GM21529 (cell line): Measurements from ENCODE around the gene SGK2.

Source experiments
- ATAC-seq: cut with Tn5 transposase; IDR thresholded peaks from one replicate; pipeline ENCODE4 v1.9.1; 2021; ENCODE audit not compliant: unreplicated experiment

SGK2 gene

DNA sequence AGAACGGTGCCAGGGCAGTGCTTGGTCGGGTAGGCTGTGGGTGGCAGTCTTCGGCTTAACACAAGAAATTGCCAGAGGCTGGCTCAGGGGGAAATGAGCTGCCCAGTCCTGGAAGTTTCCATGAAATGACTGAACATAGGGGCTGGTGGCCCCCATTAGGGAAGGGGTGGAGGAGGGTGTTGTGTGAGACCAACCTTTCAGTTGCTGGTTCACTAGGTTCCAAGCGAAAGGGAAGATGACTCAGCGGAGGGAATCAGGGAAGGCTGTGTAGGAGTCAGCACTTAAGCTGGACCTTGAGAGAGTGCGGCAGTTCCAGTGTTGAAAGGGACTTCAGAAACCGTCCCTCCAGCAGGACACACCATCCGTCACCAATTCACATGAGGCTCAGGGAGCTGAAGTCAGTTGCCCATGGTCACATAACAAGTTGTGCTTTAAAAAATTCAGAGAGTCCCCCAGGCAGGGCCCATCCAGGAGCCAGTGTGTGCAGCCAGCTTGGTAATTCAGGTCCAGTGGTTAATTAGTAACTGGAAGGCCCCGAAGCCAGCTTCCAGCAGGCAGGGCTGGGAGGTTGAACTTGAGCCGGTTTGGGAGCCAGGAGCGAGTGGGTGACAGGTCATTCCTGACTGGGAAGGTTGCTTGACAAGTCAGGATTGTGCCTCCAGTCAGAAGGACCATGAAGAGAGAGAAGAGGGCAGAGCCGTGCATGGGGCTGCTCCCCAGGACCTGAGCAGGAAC lies at the start of gene SGK2:
TSS of gene SGK2 (plus strand) at position 616 of the 735 bp plus-strand sequence. CDS start 7,469 bp downstream, outside the sequence.
- ATAC-seq = no peak

GRCh38 chr20:43511879-43512278 lies 46.9 kb upstream of the SGK2 start:
- ATAC-seq = no peak

- no peak for ATAC-seq
Measured at GRCh38 chr20:43513372-43513930, 45.4 kb upstream of the SGK2 start.

DNA sequence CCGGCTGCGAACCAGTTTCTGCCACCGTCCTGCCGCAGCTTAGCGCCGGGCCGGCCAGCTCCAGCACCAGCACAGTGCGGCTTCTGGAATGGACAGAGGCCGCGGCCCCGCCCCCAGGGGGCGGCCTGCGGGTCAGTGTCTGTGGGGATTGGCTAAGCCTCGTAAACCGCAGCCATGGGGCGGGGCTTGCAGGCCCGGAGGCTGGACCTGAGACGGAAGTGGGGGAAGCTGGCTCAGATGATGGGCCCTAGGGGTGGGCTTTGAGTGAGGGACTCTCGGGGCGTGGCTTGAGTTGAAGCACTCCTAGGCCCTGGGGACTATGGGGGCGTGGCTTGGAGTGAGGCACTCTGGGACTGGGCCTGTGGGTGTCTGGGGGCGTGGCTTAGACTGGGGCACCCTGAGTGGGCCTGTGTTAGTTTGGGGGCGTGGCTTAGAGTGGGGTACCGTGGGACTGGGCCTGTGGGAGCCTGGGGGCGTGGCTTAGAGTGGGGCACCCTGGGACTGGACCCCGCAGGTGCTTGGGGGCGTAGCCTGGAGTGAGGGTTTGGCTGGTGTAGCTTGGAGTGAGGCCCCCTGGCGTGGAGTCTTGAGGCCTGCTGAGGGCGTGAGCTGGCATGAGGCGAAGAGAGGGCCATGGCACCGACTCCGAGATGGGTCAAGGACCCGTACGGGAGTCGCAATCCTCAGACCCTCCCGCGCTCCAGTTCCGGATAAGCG lies 44.7 kb upstream of the SGK2 start:
- peak; percentile 84 for ATAC-seq

GRCh38 chr20:43514648-43514999 lies 44.2 kb upstream of the SGK2 start:
- ATAC-seq = peak; percentile 30

DNA sequence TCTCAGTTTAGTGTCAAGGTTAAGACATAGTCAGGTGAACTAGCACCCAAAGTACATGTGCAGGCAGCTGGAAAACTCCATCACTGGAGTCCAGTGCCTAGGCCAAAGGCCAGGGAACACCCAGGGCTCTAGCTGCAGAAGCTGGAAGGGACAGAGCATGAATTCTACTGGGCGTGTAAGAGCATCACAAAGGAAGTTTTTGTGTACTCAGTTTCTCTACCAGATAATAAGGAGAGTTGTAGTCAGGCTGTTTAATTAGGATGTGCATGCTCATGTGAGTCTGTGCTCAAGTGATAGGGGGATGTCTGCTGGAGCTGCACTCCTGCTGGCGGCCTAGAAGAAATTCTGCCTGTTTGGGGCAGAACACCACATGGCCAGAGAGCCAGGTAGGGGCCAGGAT lies 43.2 kb upstream of the SGK2 start:
- no peak for ATAC-seq

- no peak for ATAC-seq
Measured at GRCh38 chr20:43516251-43516824, 42.5 kb upstream of the SGK2 start.

DNA sequence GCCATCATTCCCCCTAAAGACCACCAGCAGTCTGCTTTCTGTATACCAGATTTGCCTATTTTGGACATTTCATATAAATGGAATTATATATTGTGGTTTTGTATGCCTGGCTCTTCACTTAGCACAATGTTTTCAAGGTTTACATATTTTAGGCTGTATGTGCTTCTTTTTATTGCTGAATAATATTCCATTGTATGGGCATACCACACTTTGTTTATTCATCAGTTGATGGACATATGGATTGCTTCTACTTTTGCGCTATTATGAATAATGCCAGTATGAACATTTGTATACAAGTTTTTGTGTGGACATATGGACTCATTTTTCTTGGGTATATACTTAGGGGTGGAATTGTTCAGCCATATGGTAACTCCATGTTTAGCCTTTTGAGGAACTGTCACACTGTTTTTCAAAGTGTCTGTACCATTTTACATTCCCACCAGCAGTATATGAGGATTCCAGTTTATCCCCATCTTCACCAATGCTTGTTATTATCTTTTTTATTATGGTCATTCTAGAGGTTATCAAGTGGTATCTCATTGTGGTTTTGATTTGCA lies 38.7 kb upstream of the SGK2 start:
- no peak for ATAC-seq

GRCh38 chr20:43525021-43525420 lies 33.8 kb upstream of the SGK2 start:
- ATAC-seq = no peak

GRCh38 chr20:43528258-43528875 lies 30.5 kb upstream of the SGK2 start:
- ATAC-seq = no peak

DNA sequence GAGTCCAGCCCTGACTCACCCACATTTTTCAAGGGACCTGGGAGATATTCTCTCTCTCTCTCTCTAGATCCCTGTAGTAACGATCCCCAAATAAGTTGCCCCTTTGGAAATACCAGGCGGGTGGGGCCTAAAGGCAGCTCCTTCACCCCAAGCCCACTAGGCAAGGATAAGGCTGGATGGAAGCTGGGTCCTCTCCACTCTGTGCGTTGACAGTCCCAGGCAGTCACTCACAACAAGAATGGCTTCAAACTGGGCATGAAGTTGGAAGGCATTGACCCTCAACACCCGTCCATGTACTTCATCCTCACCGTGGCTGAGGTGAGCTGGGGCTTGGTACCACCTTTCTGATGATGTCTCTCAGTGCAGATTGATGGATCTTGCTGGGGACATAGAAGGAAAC lies 29.8 kb upstream of the SGK2 start:
- ATAC-seq = no peak

GRCh38 chr20:43529457-43530153 lies 29.2 kb upstream of the SGK2 start:
- no peak for ATAC-seq

DNA sequence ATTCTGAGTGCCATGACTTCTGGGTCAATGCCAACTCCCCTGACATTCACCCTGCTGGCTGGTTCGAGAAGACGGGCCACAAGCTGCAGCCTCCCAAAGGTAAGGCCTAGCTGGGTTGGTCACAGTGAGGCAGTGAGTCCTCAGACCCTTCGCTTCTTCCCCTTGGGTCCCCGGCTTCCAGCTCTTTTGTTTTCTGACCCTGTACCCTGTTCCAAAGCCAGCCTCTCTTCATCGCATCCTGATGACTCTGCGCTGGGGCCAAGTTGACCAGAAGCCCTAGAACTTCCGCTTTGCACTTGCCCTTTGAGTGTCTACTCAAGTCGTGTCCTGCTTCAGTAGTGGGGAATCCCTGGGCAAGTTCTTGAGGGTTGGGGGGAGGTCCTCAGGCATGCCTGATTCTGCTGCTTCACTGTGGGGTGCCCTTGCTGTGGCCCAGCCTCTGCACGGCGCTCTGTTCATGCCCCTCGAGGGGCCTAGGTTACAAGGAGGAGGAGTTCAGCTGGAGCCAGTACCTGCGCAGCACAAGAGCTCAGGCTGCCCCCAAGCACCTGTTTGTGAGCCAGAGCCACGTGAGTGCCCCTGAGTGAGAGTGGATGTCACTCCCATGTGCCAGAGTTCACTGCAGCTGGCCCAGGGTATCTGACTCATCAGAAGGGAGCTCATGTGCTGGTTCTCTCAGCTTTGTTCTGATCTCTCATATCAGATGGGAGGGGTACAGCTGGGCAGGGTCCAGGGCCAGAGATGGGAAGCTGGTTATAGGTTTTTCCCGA lies 28.3 kb upstream of the SGK2 start:
- no peak for ATAC-seq

- ATAC-seq = no peak
Measured at GRCh38 chr20:43531091-43531443, 27.8 kb upstream of the SGK2 start.

DNA sequence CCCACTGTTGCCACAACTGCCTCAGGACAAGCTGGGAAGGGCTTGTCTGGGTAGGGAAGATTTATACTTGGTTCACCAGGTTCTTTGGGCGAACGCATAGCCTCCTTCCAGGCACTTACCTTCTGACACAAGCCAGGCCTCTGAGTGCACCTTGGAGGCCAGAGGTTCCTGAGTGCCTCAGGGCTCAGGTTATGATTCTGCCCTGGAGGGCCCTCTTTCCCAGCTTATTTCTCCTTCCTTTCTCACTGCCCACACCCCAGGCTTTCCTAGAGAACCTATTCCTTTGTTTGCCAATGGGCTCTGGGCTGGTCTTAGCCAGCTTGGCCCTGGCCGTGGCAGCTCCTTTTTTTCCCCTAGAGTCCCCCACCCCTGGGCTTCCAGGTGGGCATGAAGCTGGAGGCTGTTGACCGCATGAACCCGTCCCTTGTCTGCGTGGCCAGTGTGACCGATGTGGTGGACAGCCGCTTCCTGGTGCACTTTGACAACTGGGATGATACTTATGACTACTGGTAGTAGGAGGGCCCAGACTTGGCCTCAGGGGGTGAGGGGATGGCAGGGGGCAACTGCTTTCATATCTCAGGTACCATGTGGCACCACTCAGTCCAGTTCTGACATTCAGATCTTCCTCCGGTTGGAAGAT lies 26.3 kb upstream of the SGK2 start:
- ATAC-seq = no peak

GRCh38 chr20:43533060-43533459 lies 25.8 kb upstream of the SGK2 start:
- no peak for ATAC-seq

GRCh38 chr20:43534016-43534415 lies 24.8 kb upstream of the SGK2 start:
- no peak for ATAC-seq

- no peak for ATAC-seq
Measured at GRCh38 chr20:43534791-43535350, 24.0 kb upstream of the SGK2 start.

DNA sequence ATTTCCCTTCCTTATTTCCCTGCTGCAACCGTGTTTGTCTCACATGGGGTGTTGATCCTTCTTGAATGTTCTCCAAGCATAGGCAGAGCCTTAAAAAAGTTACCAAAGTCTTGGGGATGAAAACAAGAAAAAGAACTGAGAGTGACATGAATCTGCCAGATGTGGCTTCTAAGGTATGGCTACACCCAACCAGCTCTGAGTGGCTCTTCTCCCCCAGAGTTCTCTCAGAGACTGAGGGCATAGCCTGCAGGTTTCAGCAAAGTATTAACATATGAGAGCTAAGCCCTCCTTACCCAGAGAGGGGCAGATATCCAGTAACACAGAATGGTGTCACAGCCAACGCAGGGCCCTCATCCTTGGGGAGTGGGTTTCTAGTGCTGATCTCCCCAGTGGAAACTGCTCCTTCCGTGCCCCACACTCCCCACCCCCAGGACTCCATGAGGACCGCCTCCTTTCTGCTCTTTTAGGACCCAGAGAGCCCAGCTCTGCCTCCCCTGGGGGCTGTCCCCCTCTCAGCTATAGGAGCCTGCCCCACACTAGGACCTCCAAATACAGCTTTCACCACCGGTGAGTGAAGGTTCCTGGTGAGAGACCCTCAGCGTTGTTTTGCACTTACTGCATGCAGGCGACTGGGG lies 23.3 kb upstream of the SGK2 start:
- ATAC-seq = no peak
